GM12875 (cell line): ENCODE measurements around the gene COL16A1.

ENCODE experiments used
- H3K4me3 ChIP-seq: one replicate; pipeline ENCODE4 v1.5.1; 2011; ENCODE audit warnings: low read depth, low read length, control low read depth
- TF ChIP-seq, protein P1 (sequence below): IDR thresholded peaks from 2 replicates; pipeline ENCODE4 v1.5.1; 2011; ENCODE audit warnings: low read depth, mild to moderate bottlenecking, control low read depth, inconsistent platforms, low read length, moderate library complexity, borderline replicate concordance; ENCODE audit not compliant: insufficient read depth

COL16A1 gene

DNA sequence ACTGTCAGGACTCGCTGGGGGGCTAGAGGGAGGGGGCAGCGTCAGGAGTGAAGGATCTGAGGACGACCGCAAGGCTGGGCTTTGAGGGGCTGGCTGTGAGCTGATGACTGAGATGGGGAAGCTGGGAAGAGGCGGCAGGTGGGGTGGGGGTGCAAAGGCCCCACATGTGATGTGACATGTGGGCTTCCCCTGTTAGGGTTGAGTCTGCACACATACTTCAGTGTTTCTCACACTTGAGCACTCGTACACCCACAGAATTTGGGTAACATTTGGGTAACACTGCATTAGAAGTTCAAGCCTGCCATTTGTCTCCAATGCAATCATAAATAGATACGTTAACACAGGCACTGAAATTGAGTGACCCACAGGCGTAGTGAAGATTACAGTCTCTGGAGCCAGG lies 16.2 kb downstream of the COL16A1 start:
- no peak overlapping the region for H3K4me3 ChIP-seq

DNA sequence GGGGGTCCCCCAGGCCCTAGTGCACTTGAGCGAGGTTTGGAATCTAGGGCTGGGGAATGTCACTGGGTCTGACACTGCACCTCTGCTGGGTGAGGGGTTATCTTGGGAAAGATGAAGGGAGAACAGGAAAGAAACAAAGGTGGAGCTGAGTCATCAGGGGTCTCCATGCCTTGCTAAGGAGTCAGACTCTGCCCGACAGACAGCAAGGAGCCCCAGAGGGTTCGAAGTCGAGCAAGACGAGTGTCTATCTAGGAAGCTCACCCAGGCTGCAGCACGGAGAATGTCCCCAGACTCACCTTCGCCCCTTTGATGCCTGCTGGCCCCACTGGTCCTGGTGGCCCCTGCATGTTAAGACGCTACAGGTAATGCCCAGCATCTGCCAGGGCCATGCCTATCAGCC lies 18.0 kb downstream of the COL16A1 start:
- TF ChIP-seq, protein P1, sequence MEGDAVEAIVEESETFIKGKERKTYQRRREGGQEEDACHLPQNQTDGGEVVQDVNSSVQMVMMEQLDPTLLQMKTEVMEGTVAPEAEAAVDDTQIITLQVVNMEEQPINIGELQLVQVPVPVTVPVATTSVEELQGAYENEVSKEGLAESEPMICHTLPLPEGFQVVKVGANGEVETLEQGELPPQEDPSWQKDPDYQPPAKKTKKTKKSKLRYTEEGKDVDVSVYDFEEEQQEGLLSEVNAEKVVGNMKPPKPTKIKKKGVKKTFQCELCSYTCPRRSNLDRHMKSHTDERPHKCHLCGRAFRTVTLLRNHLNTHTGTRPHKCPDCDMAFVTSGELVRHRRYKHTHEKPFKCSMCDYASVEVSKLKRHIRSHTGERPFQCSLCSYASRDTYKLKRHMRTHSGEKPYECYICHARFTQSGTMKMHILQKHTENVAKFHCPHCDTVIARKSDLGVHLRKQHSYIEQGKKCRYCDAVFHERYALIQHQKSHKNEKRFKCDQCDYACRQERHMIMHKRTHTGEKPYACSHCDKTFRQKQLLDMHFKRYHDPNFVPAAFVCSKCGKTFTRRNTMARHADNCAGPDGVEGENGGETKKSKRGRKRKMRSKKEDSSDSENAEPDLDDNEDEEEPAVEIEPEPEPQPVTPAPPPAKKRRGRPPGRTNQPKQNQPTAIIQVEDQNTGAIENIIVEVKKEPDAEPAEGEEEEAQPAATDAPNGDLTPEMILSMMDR: no peak
- H3K4me3 ChIP-seq: no peak overlapping the region

More for the DNA sequence above, 16.2 kb downstream of the COL16A1 start:
- TF ChIP-seq, protein P1: no peak

DNA sequence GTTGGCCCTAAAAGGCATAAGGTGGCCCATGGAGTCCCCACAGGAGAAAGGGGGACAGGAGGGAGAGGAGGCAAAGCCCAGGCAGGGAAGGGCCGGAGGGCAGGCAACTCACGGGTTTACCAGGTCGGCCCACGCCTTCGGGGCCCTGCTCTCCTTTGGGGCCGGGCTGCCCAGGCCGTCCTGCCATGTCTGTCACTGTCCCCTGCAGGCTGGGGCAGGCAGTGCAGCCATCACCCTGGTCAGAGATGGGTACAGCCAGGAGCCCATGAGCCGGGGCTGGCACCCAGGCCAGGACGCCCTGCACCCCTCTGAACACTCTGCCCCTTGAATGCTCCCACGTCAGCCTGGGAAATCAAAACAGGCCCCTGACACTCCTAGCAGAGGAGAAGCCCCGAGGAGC lies 19.8 kb downstream of the COL16A1 start:
- TF ChIP-seq, protein P1: peak; percentile 74
- no peak overlapping the region for H3K4me3 ChIP-seq

DNA sequence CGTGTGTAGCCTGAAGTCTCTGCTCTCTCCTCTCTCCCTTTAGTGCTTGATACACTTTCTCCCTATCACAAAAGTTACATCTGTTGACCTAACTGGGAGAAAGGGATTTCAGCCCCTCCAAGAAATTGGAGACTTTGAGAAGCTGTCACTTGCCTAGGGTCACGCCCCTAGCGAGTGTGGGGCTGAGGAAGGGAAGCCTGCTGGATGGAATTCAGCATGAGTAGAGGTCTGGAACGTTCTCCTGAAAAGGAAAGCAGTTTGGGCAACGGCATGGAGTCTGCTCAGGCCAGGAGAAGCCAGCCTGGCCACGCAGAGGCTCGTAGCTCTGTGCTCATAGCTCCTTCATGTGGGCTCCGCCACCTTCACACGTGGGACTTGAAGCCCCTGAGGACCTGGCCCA lies 22.4 kb downstream of the COL16A1 start:
- H3K4me3 ChIP-seq: no peak overlapping the region
- TF ChIP-seq, protein P1: no peak

DNA sequence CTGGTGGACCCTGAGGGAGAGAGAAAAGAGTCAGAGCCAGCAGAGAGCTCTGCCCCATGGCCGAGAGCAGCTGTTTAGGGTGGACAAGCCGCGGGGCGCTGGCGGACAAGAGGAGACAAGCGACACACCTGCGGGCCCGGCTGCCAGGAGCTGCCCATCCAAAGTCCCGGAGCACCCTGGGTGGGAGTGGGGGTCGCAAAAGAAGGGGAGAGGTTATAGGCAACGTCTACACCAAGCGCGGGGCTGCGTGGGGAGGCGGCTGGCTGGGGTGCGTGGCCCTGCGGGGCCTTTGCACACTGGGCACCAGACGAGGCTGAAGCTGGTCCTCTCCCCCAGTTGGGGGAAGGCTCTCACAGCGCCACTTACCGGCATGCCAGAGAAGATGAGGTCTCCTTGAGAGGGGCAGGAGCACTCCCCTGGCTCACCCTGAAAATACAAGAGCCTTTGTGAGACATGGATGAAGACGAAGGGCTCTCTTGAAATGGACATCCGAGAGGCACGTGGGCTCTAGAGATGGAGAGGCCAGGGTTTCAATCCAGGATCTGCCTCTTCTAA lies 24.1 kb downstream of the COL16A1 start:
- TF ChIP-seq, protein P1: no peak

DNA sequence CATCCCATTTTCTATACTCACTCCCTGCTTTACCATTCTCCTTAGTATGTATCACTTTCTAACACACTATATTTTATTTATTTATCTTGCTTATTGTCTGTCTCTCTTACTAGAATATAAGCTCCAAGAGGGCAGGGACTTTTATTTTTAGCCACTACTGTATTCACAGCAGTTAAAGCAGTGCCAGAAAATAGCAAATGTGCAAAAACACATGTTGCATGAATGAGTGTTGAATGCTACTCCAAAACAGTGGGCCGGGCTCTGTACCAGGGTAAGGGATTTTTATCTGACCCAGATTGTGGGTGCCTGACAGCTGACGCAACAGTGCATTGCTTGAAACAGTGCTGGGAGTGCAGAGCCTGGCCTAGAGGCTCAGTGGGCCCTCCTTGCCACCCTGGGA lies 24.7 kb downstream of the COL16A1 start:
- H3K4me3 ChIP-seq: no peak overlapping the region
- TF ChIP-seq, protein P1: no peak

More for the DNA sequence above, 24.1 kb downstream of the COL16A1 start:
- H3K4me3 ChIP-seq: no peak overlapping the region

DNA sequence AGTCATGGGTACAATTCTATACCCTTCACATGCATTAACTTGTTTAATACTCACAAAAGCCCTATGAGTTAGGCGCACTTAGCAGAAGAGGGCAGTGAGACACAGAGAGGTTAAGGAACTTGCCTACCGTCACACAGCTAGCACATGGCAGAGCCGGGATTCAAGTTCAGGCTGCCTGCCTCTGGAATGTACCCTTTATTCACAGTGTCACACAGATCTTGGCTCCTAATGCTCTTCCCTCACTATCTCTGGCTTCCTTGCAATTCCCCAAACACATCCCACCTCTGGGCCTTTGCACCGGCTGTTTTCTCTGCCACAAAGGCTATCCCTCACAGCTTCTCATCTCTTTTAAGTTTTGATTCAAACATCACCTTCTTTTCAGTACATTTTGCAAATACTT lies 25.1 kb downstream of the COL16A1 start:
- TF ChIP-seq, protein P1: no peak
- no peak overlapping the region for H3K4me3 ChIP-seq
